NCI-H2171 treated with DMSO at 0.1 percent for 48 hours (cell line): ENCODE results near the gene RNF14.

Experiments used
- DNase-seq: peaks from one replicate; lab custom pipeline; 2025; lab: John Stamatoyannopoulos, UW

The RNF14 gene

GRCh38 chr5:141978389-141978788 lies 9.5 kb downstream of the RNF14 start:
- DNase-seq = no peak

GRCh38 chr5:141982626-141983025 lies 13.7 kb downstream of the RNF14 start:
- DNase-seq = no peak

GRCh38 chr5:141986072-141986471 lies 17.2 kb downstream of the RNF14 start:
- DNase-seq = no peak

GRCh38 chr5:141989720-141990119 lies 20.8 kb downstream of the RNF14 start:
- no peak for DNase-seq

- peak; percentile 43 for DNase-seq
Measured at GRCh38 chr5:141992349-141992963, 23.6 kb downstream of the RNF14 start.

GRCh38 chr5:141994511-141995136 lies 25.7 kb downstream of the RNF14 start:
- DNase-seq = no peak

- peak; percentile 62 for DNase-seq
Measured at GRCh38 chr5:141995656-141996055, 26.8 kb downstream of the RNF14 start.

GRCh38 chr5:141997358-141997960 lies 28.6 kb downstream of the RNF14 start:
- no peak for DNase-seq

- no peak for DNase-seq
Measured at GRCh38 chr5:142000173-142000572, 31.3 kb downstream of the RNF14 start.

GRCh38 chr5:142000704-142001484 lies 32.0 kb downstream of the RNF14 start:
- no peak for DNase-seq

- DNase-seq = no peak
Measured at GRCh38 chr5:142003266-142003800, 34.4 kb downstream of the RNF14 start.

GRCh38 chr5:142006363-142007236 lies 37.7 kb downstream of the RNF14 start:
- DNase-seq = no peak

GRCh38 chr5:142007237-142007544 lies 38.3 kb downstream of the RNF14 start:
- no peak for DNase-seq

- DNase-seq = no peak
Measured at GRCh38 chr5:142008813-142009212, 39.9 kb downstream of the RNF14 start.

GRCh38 chr5:142009886-142010285 lies 41.0 kb downstream of the RNF14 start:
- no peak for DNase-seq

- no peak for DNase-seq
Measured at GRCh38 chr5:142011572-142012185, 42.8 kb downstream of the RNF14 start.

- no peak for DNase-seq
Measured at GRCh38 chr5:142012186-142012785, 43.4 kb downstream of the RNF14 start.

GRCh38 chr5:142012792-142013388 lies 44.0 kb downstream of the RNF14 start, which contains the start of gene GNPDA1:
TSS of gene GNPDA1 (minus strand) at chr5:142013027. CDS start at chr5:142012035, 992 bp downstream.
- peak; percentile 23 for DNase-seq

- no peak for DNase-seq
Measured at GRCh38 chr5:142013734-142014521, 45.0 kb downstream of the RNF14 start.
